GM12872 (cell line): Measurements from ENCODE around the gene QRICH2.

Source experiments
- CTCF ChIP-seq: IDR thresholded peaks from 3 replicates; pipeline ENCODE4 v1.5.1; 2011; ENCODE audit warnings: low read depth, mild to moderate bottlenecking, low read length, moderate library complexity; ENCODE audit not compliant: insufficient read depth

The QRICH2 gene

DNA sequence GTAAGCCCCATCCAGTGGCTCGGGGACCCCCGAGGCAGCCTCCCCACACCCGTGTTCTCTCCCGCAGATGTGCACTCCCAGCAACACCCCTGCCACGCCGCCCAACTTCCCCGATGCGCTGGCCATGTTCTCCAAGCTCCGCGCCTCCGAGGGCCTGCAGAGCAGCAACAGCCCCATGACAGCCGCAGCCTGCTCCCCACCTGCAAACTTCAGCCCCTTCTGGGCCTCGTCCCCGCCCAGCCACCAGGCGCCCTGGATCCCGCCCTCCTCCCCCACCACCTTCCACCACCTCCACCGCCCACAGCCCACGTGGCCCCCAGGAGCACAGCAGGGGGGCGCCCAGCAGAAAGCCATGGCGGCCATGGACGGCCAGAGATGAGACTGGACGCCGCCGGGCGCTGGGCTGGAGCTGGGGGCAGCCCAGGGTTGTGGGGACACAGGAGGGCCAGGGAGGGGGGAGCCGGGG lies 37.9 kb downstream of the QRICH2 start:
- no peak for TF ChIP-seq CTCF

GRCh38 chr17:76268991-76269981 lies 38.8 kb downstream of the QRICH2 start:
- TF ChIP-seq CTCF, result no peak

DNA sequence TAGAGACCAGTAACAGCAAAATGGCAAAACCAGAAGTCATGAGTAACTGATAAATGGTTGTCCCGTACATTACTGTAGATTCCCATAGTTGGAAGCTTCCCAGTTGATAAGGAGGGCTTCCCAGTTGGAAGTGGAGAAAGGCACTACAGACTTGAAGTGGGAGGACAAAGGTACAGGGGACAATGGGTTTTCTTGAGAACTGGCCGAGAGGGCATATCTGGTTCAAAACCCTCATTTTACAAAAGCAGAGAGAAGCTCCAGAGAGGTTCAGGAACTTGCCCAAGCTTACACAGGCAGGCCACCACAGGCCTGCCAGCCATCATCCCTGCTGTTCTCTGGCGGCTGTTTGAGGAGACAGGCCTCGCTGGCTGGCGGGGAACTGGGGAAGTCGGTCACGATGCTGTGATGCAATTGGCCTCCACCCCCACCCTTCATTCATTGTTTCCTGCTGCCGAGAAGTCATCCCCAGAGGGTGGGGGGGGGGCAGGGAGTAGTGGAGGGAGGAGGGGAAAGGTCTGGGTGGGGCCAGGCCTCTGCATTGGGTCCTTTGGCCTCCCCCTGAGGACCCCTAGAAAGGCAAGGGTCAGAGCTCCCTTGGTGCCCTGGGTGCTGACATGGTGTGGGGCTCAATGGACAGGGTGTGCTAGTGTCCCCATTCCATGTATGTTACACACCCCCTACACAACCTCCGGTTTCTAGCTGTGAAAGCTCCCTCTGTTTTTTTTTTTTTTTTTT lies 39.9 kb downstream of the QRICH2 start:
- TF ChIP-seq CTCF, result no peak

- no peak for TF ChIP-seq CTCF
These were observed 41.0 kb downstream of the QRICH2 start for GRCh38 chr17:76267051-76267576.

GRCh38 chr17:76266244-76266938 lies 41.7 kb downstream of the QRICH2 start:
- TF ChIP-seq CTCF, result no peak

GRCh38 chr17:76265624-76266243 lies 42.3 kb downstream of the QRICH2 start:
- no peak for TF ChIP-seq CTCF
